ENCODE results near the gene NRXN3. TPM values are rescaled to one million over a fixed set of nuclear protein-coding genes. Genes with fewer than 3 reads are reported as not detected.
"Not testable (repeated sequence)": the region's sequence is repeated elsewhere in the genome, so short reads cannot be mapped to it uniquely, and the experiment has no call there.

Gene NRXN3
- total RNA-seq, 1 experiment from 2014 or later = not detected

DNA sequence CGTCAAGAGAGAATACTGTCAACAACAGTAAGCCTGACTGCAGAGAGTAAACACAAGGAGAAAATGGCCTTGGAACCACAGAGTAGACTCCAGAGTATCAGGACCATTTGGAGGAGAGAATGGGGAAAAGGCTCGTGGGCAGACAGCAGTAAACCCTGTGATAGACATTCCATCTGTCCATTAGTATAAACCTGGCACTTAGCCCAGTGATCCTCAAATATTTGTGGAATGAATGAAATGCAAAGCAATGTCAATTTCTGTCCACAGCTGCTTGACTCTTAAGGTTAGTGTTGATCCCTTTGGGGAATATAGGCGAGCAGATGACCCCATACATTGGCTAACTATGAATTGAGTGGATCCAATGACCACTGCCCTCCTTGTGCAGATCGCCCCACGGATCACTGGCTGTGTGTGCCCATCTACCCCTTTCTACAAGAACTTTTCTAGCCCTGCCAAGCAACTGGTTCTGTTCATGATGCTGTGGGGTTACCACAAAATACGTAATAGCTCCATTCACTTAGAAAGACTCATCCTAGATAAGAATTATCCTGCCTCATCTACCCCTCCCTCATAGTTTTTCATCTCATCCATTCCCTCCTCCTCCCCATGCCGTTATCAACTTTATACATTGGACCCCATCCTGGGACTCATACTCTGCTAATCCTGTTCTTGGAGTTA is 846.8 kb downstream of the NRXN3 start:
- H3K27ac ChIP-seq = peak overlapping the region; percentile 26
- H3K9me3 ChIP-seq (ENCODE audit: insufficient read depth, low read depth) = no peaks in the 10 kb centered on the region; the same call in none of the 2 replicates
- CTCF ChIA-PET = no interaction called here
- BruUV-seq (replicated peaks) = no TSS peak
- TF ChIP-seq EZH2 (IDR thresholded peaks at IDR 0.05; ENCODE audit: low read depth) = no peak
- TF ChIP-seq, protein P1, sequence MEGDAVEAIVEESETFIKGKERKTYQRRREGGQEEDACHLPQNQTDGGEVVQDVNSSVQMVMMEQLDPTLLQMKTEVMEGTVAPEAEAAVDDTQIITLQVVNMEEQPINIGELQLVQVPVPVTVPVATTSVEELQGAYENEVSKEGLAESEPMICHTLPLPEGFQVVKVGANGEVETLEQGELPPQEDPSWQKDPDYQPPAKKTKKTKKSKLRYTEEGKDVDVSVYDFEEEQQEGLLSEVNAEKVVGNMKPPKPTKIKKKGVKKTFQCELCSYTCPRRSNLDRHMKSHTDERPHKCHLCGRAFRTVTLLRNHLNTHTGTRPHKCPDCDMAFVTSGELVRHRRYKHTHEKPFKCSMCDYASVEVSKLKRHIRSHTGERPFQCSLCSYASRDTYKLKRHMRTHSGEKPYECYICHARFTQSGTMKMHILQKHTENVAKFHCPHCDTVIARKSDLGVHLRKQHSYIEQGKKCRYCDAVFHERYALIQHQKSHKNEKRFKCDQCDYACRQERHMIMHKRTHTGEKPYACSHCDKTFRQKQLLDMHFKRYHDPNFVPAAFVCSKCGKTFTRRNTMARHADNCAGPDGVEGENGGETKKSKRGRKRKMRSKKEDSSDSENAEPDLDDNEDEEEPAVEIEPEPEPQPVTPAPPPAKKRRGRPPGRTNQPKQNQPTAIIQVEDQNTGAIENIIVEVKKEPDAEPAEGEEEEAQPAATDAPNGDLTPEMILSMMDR (conservative IDR thresholded peaks at IDR 0.05) = no peak
- H3K27me3 ChIP-seq (ENCODE audit: insufficient read depth, low read depth) = no peaks in the 10 kb centered on the region
- DNase-seq = peak; percentile 75 to 93
- intact Hi-C loops (cut with micrococcal nuclease; ENCODE audit: unreplicated experiment) = no loop called here
- no peak overlapping the region for H3K4me3 ChIP-seq
- no peaks in the 10 kb centered on the region for H3K9me2 ChIP-seq (ENCODE audit: insufficient read depth)
- peaks cover 46% of the 10 kb centered on the region for H3K4me1 ChIP-seq (replicated peaks; ENCODE audit: insufficient read depth)
- no peak overlapping the region for H2AFZ ChIP-seq
- POLR2A ChIA-PET (ENCODE audit: unreplicated experiment) = interaction anchor here (0.6 kb wide), 1 partner anchor 10 kb away, joined by 8 read pairs; no protein-coding TSS in a partner anchor
- H3K79me2 ChIP-seq (ENCODE audit: low read depth) = no peaks in the 10 kb centered on the region
- H3F3A ChIP-seq (ENCODE audit: insufficient read depth, low read depth) = peaks cover 18% of the 10 kb centered on the region
- no peaks in the 10 kb centered on the region for H3K36me3 ChIP-seq (ENCODE audit: low read depth)
- H3K4me2 ChIP-seq = peak overlapping the region; percentile 13; the same call in 1 of the 2 replicates
- H4K20me1 ChIP-seq (ENCODE audit: insufficient read depth) = no peaks in the 10 kb centered on the region

- Histone ChIP-seq H2AFZ (no peak overlapping the region), H3K9me3 (ENCODE audit: insufficient read depth, low read depth) (no peaks in the 10 kb centered on the region; the same call in none of the 2 replicates), H3K79me2 (ENCODE audit: low read depth) (no peaks in the 10 kb centered on the region), H3K36me3 (ENCODE audit: low read depth) (no peaks in the 10 kb centered on the region), H3K4me1 (replicated peaks; ENCODE audit: insufficient read depth) (peaks cover 40% of the 10 kb centered on the region), H3K4me2 (no peak overlapping the region), H3K9me2 (ENCODE audit: insufficient read depth) (no peaks in the 10 kb centered on the region), H3F3A (ENCODE audit: insufficient read depth, low read depth) (peaks cover 18% of the 10 kb centered on the region), H4K20me1 (ENCODE audit: insufficient read depth) (no peaks in the 10 kb centered on the region), H3K27ac (no peak overlapping the region), H3K27me3 (ENCODE audit: insufficient read depth, low read depth) (no peaks in the 10 kb centered on the region), H3K4me3 (no peak overlapping the region)
- intact Hi-C loops (cut with micrococcal nuclease; ENCODE audit: unreplicated experiment) = no loop called here
- no TSS peak for BruUV-seq (replicated peaks)
- ChIA-PET POLR2A (ENCODE audit: unreplicated experiment) (no interaction called here), CTCF (no interaction called here)
- TF ChIP-seq, protein P1 (conservative IDR thresholded peaks at IDR 0.05) = no peak
- TF ChIP-seq EZH2 (IDR thresholded peaks at IDR 0.05; ENCODE audit: low read depth) = no peak
- DNase-seq = no peak
Measured at GRCh38 chr14:79017561-79017960, 847.4 kb downstream of the NRXN3 start.

DNA sequence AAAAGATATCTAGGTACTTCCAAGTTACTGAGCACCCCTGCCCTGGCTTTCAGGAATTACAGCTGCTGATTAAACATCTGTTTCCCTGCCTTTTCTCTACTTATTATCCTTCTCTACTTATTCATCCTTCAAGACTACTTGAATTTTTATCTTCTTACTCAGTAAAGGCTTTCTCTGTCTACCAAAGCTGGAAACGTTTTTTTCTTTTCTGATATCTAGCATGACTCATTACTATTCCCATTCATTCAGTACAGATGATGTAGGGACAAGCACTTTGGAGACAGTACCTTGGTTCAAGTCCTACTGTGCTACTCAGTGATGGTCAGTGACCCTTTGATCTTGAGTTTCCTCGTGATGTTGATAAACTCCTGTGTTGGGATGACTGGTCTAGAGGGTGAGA is 848.7 kb downstream of the NRXN3 start:
- no TSS peak for BruUV-seq (replicated peaks)
- peak in 1 of 2 experiments; percentile 65 for DNase-seq
- TF ChIP-seq, protein P1 (conservative IDR thresholded peaks at IDR 0.05) = no peak
- TF ChIP-seq EZH2 (IDR thresholded peaks at IDR 0.05; ENCODE audit: low read depth) = no peak
- Histone ChIP-seq H3K4me3 (no peak overlapping the region), H3K9me2 (ENCODE audit: insufficient read depth) (no peaks in the 10 kb centered on the region), H3K79me2 (ENCODE audit: low read depth) (no peaks in the 10 kb centered on the region), H4K20me1 (ENCODE audit: insufficient read depth) (no peaks in the 10 kb centered on the region), H2AFZ (no peak overlapping the region), H3K27ac (no peak overlapping the region; the same call in 1 of the 2 replicates), H3K27me3 (ENCODE audit: insufficient read depth, low read depth) (no peaks in the 10 kb centered on the region), H3K9me3 (ENCODE audit: insufficient read depth, low read depth) (no peaks in the 10 kb centered on the region; the same call in none of the 2 replicates), H3K36me3 (ENCODE audit: low read depth) (no peaks in the 10 kb centered on the region), H3K4me1 (replicated peaks; ENCODE audit: insufficient read depth) (peaks cover 34% of the 10 kb centered on the region), H3F3A (ENCODE audit: insufficient read depth, low read depth) (peaks cover 18% of the 10 kb centered on the region), H3K4me2 (no peak overlapping the region)
- intact Hi-C loops (cut with micrococcal nuclease; ENCODE audit: unreplicated experiment) = loop anchor here (1.0 kb wide), 1 partner anchor 9 kb away; no protein-coding TSS in a partner anchor
- ChIA-PET CTCF (no interaction called here), POLR2A (ENCODE audit: unreplicated experiment) (no interaction called here)

DNA sequence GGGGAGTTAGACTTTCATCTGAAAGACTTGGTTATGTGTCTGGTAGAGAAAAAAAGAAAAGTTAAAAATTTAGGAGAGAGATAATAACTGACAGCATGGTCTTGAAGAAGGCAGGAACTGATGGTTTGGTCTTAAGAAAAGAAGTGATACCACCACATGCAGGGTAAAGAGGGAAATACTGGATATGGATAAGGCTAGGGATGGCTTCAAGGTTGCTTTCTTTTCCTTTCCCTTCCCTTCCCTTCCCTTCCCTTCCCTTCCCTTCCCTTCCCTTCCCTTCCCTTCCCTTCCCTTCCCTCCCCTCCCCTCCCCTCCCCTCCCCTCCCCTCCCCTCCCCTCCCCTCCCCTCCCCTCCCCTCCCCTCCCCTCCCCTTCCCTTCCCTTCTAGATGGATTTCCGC is 849.7 kb downstream of the NRXN3 start:
- POLR2A ChIA-PET (ENCODE audit: unreplicated experiment); H3K4me3 ChIP-seq; H3K36me3 ChIP-seq (ENCODE audit: low read depth); CTCF ChIA-PET; H4K20me1 ChIP-seq (ENCODE audit: insufficient read depth); H2AFZ ChIP-seq; H3K79me2 ChIP-seq (ENCODE audit: low read depth); BruUV-seq (replicated peaks); H3K9me2 ChIP-seq (ENCODE audit: insufficient read depth); H3K4me2 ChIP-seq; H3K27ac ChIP-seq; H3K9me3 ChIP-seq (ENCODE audit: insufficient read depth, low read depth); H3K27me3 ChIP-seq (ENCODE audit: insufficient read depth, low read depth); DNase-seq: not testable (repeated sequence)
- H3F3A ChIP-seq (ENCODE audit: insufficient read depth, low read depth) = peaks cover 18% of the 10 kb centered on the region
- H3K4me1 ChIP-seq (replicated peaks; ENCODE audit: insufficient read depth) = peaks cover 34% of the 10 kb centered on the region
- intact Hi-C loops (cut with micrococcal nuclease; ENCODE audit: unreplicated experiment) = loop anchor here (1.0 kb wide), 1 partner anchor 8 kb away; no protein-coding TSS in a partner anchor

Data from PC-9 (cell line).